NCI-H460 (cell line): ENCODE measurements around the gene CDH13. TPM values are rescaled to one million over a fixed set of nuclear protein-coding genes. Genes with fewer than 3 reads are reported as not detected.

Experiments
- DNase-seq: peaks from one replicate; pipeline ENCODE4 v3.0.0-alpha.2; 2016; ENCODE audit warnings: low read depth; ENCODE audit errors: extremely low read depth
- total RNA-seq: library from RNA; depleted of rRNA; stranded (reverse); fragments of >200 nt; shearing (Covaris generic); gene quantifications from 2 replicates; pipeline ENCODE4 v1.2.3, GENCODE V29; 2014

Gene CDH13
- total RNA-seq, 1 experiment from 2014 or later: 123 TPM

GRCh38 chr16:83793179-83793578, 1166.4 kb downstream of the CDH13 start:
- DNase-seq: no peak

GRCh38 chr16:83794860-83795554, 1168.2 kb downstream of the CDH13 start:
- no peak for DNase-seq

GRCh38 chr16:83797013-83797412, 1170.2 kb downstream of the CDH13 start:
- DNase-seq: no peak

GRCh38 chr16:83799336-83799735, 1172.6 kb downstream of the CDH13 start:
- DNase-seq: no peak

- no peak for DNase-seq
Measured at GRCh38 chr16:83802135-83802534, 1175.4 kb downstream of the CDH13 start.

GRCh38 chr16:83802554-83803205, 1175.9 kb downstream of the CDH13 start:
- DNase-seq: no peak

- DNase-seq: no peak
Measured at GRCh38 chr16:83803811-83804210, 1177.0 kb downstream of the CDH13 start.

- DNase-seq: no peak
Measured at GRCh38 chr16:83804366-83804765, 1177.6 kb downstream of the CDH13 start.

GRCh38 chr16:83806036-83806435, 1179.3 kb downstream of the CDH13 start:
- no peak for DNase-seq

GRCh38 chr16:83806731-83807130, 1180.0 kb downstream of the CDH13 start:
- DNase-seq: no peak

GRCh38 chr16:83807327-83807709, 1180.5 kb downstream of the CDH13 start:
- DNase-seq: no peak

GRCh38 chr16:83807710-83808572, 1181.2 kb downstream of the CDH13 start, which contains the start of gene HSBP1:
HSBP1 (plus strand) TSS chr16:83807978; CDS start chr16:83808077, 99 bp downstream.
- peak; percentile 89 for DNase-seq

GRCh38 chr16:83808573-83809014, 1181.8 kb downstream of the CDH13 start:
- DNase-seq: no peak

GRCh38 chr16:83809092-83809491, 1182.3 kb downstream of the CDH13 start:
- DNase-seq: no peak

- no peak for DNase-seq
Measured at GRCh38 chr16:83810901-83811300, 1184.1 kb downstream of the CDH13 start.

- DNase-seq: no peak
Measured at GRCh38 chr16:83813823-83814658, 1187.3 kb downstream of the CDH13 start.

GRCh38 chr16:83814659-83814985, 1187.9 kb downstream of the CDH13 start:
- DNase-seq: no peak

GRCh38 chr16:83817022-83817421, 1190.3 kb downstream of the CDH13 start:
- no peak for DNase-seq

GRCh38 chr16:83818276-83818675, 1191.5 kb downstream of the CDH13 start:
- no peak for DNase-seq

- DNase-seq: no peak
Measured at GRCh38 chr16:83819361-83819760, 1192.6 kb downstream of the CDH13 start.
